ENCODE measurements around the gene GTPBP8. TPM values are rescaled to one million over a fixed set of nuclear protein-coding genes. Genes with fewer than 3 reads are reported as not detected.

The GTPBP8 gene
- total RNA-seq, 1 experiment from 2014 or later = 29.8 TPM

- no peak overlapping the region for H3K4me3 Mint-ChIP-seq
- H2BK15ac ChIP-seq (ENCODE audit: low read depth, low read length) = no peak overlapping the region
- H3T11ph ChIP-seq (ENCODE audit: low read length) = no peak overlapping the region
- H3K4me1 ChIP-seq (ENCODE audit: insufficient read depth, low read length) = no peaks in the 10 kb centered on the region
- H2BK12ac ChIP-seq (ENCODE audit: insufficient read length, low read depth, low read length) = no peak overlapping the region
- TF ChIP-seq CTCF (conservative IDR thresholded peaks at IDR 0.05) = no peak
- H3K9me3 Mint-ChIP-seq = no peaks in the 10 kb centered on the region
- H3K9ac ChIP-seq (ENCODE audit: extremely low read depth, insufficient read length, low read length) = no peak overlapping the region
- no peaks in the 10 kb centered on the region for H3K79me2 ChIP-seq (ENCODE audit: insufficient read depth, low read length)
- H3K36me3 Mint-ChIP-seq (ENCODE audit: insufficient read depth in 1 of 3, low read depth in 3 of 3) = no peaks in the 10 kb centered on the region
- no CpG with 5 or more reads among the region's 2 CpGs for WGBS (ENCODE audit: extremely low coverage, insufficient read length, low lambda C conversion rate)
- DNase-seq = no peak
- H2BK5ac ChIP-seq (ENCODE audit: insufficient read length, low read length) = no peak overlapping the region
- H4K5ac ChIP-seq (ENCODE audit: insufficient read length, low read depth, low read length) = no peak overlapping the region
- no peak overlapping the region for H3K27ac ChIP-seq (ENCODE audit: insufficient read length, low read depth, low read length)
- no peaks in the 10 kb centered on the region for H3K9me3 ChIP-seq (ENCODE audit: control insufficient read depth, low read depth, low read length)
- peaks cover 5 to 10% of the 10 kb centered on the region in 2 experiments for H3K4me1 Mint-ChIP-seq
- no peak overlapping the region for H2BK120ac ChIP-seq (ENCODE audit: low read depth, low read length, poor library complexity, severe bottlenecking)
- no peak overlapping the region for H3K23ac ChIP-seq (ENCODE audit: insufficient read length, low read depth, low read length)
- no peaks in the 10 kb centered on the region for H3K27me3 Mint-ChIP-seq (ENCODE audit: low read depth)
- H4K91ac ChIP-seq (ENCODE audit: insufficient read length, low read depth, low read length) = no peak overlapping the region
- no peaks in the 10 kb centered on the region for H4K20me1 ChIP-seq (ENCODE audit: control insufficient read depth, insufficient read depth, insufficient read length)
- H3K23me2 ChIP-seq (ENCODE audit: insufficient read length, low read depth, low read length, poor library complexity, severe bottlenecking) = no peaks in the 10 kb centered on the region
- H3K4ac ChIP-seq (ENCODE audit: low read depth, low read length) = no peak overlapping the region
- no peak overlapping the region for H3K14ac ChIP-seq (ENCODE audit: insufficient read depth, low read length)
- no peaks in the 10 kb centered on the region for H3K27me3 ChIP-seq (ENCODE audit: insufficient read depth, low read length)
- no peak overlapping the region for H4K8ac ChIP-seq (replicated peaks; ENCODE audit: insufficient read length, low read depth, low read length)
- no peaks in the 10 kb centered on the region for H3K79me1 ChIP-seq (ENCODE audit: insufficient read depth, low read depth, low read length, poor library complexity, severe bottlenecking)
- no peak overlapping the region for H2AFZ ChIP-seq (ENCODE audit: low read length)
- H3K4me2 ChIP-seq (ENCODE audit: insufficient read depth, insufficient read length, low read length) = no peak overlapping the region
- H2AK5ac ChIP-seq (ENCODE audit: insufficient read length, low read length) = no peak overlapping the region
- H3K56ac ChIP-seq (ENCODE audit: insufficient read length, low read depth, low read length) = no peak overlapping the region
- no peak overlapping the region for H2BK20ac ChIP-seq (ENCODE audit: low read depth, low read length, poor library complexity, severe bottlenecking)
- no peak overlapping the region for H3K18ac ChIP-seq (ENCODE audit: insufficient read length, low read depth, low read length)
- no peak overlapping the region for H3K27ac Mint-ChIP-seq
These were observed 43.2 kb downstream of the GTPBP8 start for GRCh38 chr3:113034011-113034410.

Data from H9 (cell line).